DMS114 treated with DMSO at 0.1 percent for 48 hours (cell line): ENCODE results near the gene DCTPP1.
A peak's percentile ranks its signal among the peaks of the same experiment; 100 is the strongest.
"Not testable (repeated sequence)": the region's sequence is repeated elsewhere in the genome, so short reads cannot be mapped to it uniquely, and the experiment has no call there.

Experiments used
- DNase-seq: peaks from one replicate; lab custom pipeline; 2025; ENCODE audit not compliant: unreplicated experiment; lab: John Stamatoyannopoulos, UW

Gene DCTPP1

GRCh38 chr16:30429678-30430427 is at the start of gene DCTPP1:
TSS of gene DCTPP1 (minus strand) at chr16:30430030. CDS start at chr16:30429980, 50 bp downstream.
- DNase-seq = peak; percentile 97

- DNase-seq = no peak
These were observed 49.1 kb upstream of the DCTPP1 start for GRCh38 chr16:30478766-30479478.

GRCh38 chr16:30477773-30478172 is 47.9 kb upstream of the DCTPP1 start:
- DNase-seq = not testable (repeated sequence)

GRCh38 chr16:30476991-30477390 is 47.2 kb upstream of the DCTPP1 start:
- no peak for DNase-seq

- no peak for DNase-seq
These were observed 44.9 kb upstream of the DCTPP1 start for GRCh38 chr16:30474684-30475083.

- no peak for DNase-seq
These were observed 44.2 kb upstream of the DCTPP1 start for GRCh38 chr16:30474074-30474452.

- no peak for DNase-seq
These were observed 43.6 kb upstream of the DCTPP1 start for GRCh38 chr16:30473231-30474073.

GRCh38 chr16:30472328-30472942 is 42.6 kb upstream of the DCTPP1 start, which contains the start of gene ITGAL:
TSS of gene ITGAL (plus strand) at chr16:30472742. CDS start at chr16:30472838, 96 bp downstream.
- DNase-seq = no peak

GRCh38 chr16:30470632-30470995 is 40.8 kb upstream of the DCTPP1 start:
- no peak for DNase-seq

GRCh38 chr16:30470170-30470512 is 40.3 kb upstream of the DCTPP1 start:
- no peak for DNase-seq

- no peak for DNase-seq
These were observed 34.2 kb upstream of the DCTPP1 start for GRCh38 chr16:30464078-30464477.

GRCh38 chr16:30461426-30461825 is 31.6 kb upstream of the DCTPP1 start:
- DNase-seq = not testable (repeated sequence)

- no peak for DNase-seq
These were observed 29.6 kb upstream of the DCTPP1 start for GRCh38 chr16:30459456-30459855.

- DNase-seq = no peak
These were observed 28.9 kb upstream of the DCTPP1 start for GRCh38 chr16:30458561-30459394.

- DNase-seq = no peak
These were observed 28.1 kb upstream of the DCTPP1 start for GRCh38 chr16:30457743-30458560.

GRCh38 chr16:30457256-30457655 is 27.4 kb upstream of the DCTPP1 start:
- no peak for DNase-seq

GRCh38 chr16:30456302-30456701 is 26.5 kb upstream of the DCTPP1 start:
- no peak for DNase-seq

- not testable (repeated sequence) for DNase-seq
These were observed 23.1 kb upstream of the DCTPP1 start for GRCh38 chr16:30452709-30453580.

GRCh38 chr16:30449116-30449435 is 19.2 kb upstream of the DCTPP1 start:
- no peak for DNase-seq
